Umbilical cord (tissue), 2 donors: ENCODE results near the gene CLK3. TPM values are rescaled to one million over a fixed set of nuclear protein-coding genes. Genes with fewer than 3 reads are reported as not detected.

Experiments used
- DNase-seq: peaks from one replicate; pipeline ENCODE4 v3.0.0-alpha.2; 2015; ENCODE audit warnings: low spot score
- total RNA-seq: library from RNA; depleted of rRNA; stranded (reverse); fragments of >200 nt; gene quantifications from one replicate; pipeline ENCODE4 v1.2.3, GENCODE V29; 2014; ENCODE audit warnings: low replicate concordance; ENCODE audit not compliant: insufficient read depth

CLK3 gene
- total RNA-seq, 1 donor from 2014 or later, result 55.1 TPM

GRCh38 chr15:74603026-74603788, 12.4 kb upstream of the CLK3 start:
- DNase-seq, result no peak

GRCh38 chr15:74603789-74604705, 11.6 kb upstream of the CLK3 start:
- no peak for DNase-seq

GRCh38 chr15:74604983-74605794, 10.4 kb upstream of the CLK3 start:
- DNase-seq, result no peak

GRCh38 chr15:74605795-74606150, 9.9 kb upstream of the CLK3 start:
- no peak for DNase-seq

DNA sequence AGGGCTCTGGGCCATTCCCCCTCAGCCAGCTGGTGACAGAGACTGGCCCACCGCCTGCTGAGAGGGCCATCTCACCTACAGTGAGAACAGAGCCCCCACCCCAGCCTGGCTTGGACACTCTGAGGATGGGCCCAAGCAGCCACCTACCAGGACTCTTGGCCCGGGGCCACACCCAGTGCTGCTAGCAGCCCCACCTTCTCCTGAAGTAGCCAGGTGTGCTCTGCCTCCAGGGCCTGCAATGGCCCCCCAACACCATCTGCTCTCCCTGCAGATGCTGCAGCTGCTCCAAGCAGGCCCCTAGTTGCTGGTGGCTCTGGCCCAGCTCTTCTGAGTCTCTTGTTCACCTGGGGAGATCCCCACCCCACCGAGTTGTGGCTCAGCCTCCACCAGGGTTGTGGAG, 6.8 kb upstream of the CLK3 start:
- no peak for DNase-seq

DNA sequence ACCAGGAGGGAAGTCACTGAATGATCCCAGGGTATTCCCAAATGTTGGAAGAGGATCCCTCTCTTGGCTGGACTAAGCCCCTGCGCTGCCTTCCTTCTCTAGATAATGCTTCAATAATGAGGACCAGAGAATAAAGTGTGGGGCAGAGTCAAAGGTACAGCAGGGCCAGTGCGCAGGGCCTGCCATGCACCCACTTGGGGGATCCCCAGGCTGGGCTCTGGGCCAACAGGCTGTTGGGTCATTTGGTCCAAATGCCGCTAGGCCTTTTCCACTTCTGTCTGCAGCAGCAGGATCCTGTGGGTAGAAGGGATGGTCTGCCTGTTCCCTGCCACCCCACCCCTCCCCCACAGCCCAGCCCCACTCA, 5.7 kb upstream of the CLK3 start:
- no peak for DNase-seq

- DNase-seq, result peak; percentile 73
Observed at GRCh38 chr15:74610302-74610951, 5.2 kb upstream of the CLK3 start.

- DNase-seq, result no peak
Observed at GRCh38 chr15:74611341-74611740, 4.3 kb upstream of the CLK3 start.

DNA sequence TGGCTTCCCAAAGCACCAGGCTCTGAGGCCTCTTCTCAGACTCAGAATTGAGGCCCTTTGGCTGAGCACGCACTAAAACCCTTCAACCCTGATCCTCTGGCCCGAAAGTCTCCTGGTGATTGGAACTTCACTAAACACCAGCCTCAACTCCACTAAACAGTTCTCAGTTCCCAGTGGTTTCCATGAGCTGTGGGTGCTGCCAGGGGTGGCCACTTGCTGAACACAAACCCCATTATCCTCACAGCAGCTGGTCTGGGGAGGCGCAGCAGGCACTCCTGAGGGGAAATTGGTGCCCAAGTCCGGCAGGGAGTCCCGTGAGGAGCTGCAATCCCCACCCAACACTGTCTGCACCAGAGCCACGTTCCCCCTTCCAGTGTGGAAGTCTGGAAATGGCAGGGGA, 3.8 kb upstream of the CLK3 start:
- no peak for DNase-seq

DNA sequence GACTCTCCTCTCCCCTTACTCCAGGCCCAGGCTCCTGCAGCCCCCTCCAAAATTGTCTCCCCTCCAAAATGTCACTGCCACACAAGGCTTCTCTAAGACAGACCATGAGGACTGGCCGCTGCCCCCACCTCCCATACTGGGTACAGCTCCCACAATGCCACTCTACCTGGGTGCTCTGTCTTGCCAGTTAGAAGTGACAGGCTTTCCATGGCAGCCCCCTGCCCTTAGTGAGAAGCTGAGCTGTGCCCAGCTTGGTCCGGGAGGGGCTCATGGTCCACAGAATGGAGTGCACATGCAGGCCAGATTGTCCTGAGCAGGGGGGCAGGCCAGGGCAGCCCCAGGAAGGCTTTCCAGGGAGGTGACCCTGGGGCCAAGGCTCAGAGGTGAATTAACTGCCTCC, 3.0 kb upstream of the CLK3 start:
- DNase-seq, result no peak

DNA sequence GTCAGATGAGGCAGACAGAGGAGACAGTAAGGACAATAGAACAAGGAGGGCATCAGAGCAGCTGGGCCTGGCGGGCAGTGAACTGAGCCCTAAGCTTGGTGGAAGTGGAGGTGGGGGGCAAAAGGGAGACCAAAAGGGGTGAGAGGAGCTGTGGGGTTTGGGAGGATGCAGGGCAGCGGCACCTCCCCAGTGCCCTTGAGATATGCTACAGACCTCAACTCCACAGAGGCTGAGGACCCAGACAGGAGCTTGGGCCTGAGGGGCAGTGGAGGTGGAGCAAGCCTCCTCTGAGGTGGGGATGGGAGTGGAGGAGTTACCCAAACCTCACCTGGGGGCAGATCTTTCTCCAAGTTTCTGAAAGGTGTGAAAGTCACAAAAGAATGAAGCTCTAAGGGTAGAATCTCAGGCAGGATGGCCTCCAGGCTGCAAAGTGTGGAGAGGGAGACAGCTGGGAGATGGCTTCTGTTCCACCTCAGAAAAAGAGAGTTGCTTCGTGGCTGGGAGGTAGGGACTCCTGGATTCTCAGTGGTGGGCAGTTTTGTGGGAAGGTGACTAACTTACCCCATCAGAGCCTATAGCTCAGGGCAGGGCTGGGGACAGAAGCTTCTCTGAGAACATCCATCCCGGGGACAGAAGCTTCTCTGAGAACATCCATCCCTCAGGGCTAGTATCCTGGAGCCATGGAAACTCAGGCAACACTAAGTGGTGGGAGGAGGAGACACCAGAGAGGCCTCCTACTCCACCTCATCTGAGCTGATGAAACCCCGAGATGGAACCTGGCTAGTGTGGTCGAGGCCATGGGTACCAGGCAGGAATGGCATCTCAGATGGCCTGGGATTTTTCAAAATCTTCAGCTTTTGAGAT, 2.3 kb upstream of the CLK3 start:
- DNase-seq, result no peak

DNA sequence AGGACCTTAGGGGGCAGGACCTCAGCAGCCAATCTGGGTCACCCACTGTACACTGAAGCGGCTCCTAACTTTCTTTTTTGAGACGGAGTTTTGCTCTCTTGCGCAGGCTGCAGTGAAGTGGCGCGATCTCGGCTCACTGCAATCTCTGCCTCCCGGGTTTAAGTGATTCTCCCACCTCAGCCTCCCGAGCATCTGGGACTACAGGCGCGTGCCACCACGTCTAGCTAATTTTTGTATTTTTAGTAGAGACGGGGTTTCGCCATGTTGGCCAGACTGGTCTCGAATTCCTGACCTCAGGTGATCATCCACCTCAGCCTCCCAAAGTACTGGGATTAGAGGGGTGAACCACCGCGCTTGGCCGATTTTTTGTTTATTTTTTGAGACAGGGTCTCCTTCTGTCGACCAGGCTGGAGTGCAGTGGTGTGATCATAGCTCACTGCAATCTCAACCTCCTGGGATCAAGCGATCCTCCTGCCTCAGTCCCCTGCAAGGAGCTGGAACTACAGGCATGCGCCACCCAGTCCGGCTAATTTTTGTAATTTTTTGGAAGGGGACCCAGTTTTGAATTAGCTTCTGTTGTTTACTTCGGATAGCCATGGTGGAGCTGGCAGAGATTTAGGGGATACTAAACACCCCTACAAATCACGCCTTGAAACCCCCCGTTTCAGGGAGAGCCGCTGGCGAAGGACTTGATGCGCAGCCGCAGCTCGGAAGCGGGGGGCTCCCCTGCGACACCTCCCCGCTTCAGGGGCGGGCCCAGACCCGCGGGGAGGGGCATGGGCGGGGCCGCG, 1.5 kb upstream of the CLK3 start:
- DNase-seq, result no peak

DNA sequence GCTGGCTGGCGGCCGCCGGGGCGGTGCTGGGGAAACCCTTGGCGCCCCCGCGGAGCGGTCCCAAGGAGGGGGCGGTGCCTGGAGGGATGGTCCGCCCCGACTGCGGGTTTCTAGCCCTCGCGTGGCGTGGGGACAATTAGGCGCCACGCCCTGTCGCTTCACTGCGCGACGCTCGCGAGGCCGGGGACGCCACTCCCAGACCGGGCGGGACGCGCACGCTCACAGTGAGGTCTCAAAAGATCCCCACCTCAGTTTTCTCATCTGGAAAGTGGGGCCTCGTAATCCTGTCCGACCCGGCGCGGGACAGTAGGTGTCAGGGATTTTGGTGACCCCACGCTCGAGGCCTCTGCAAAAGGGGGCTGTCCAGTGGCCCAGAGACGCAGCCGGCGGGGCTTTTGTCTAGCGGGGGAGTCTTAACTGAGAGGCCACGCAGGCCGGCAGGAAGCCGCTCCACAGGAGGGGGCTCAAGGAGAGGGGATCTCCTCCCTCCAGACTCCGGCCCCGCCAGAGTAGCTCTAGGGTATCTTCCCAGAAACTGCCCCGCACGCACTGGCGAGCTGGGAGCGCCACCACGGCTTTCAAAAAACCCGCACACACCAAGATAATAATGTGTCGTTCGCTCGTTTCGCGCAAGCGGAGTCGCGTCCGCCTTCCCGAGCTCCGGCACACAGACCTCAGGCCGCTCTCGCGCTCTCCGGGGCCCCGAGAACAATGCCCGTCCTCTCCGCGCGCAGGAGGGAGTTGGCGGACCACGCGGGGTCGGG, 710 bp upstream of the CLK3 start:
- DNase-seq, result peak; percentile 91

- peak; percentile 74 for DNase-seq
Observed at GRCh38 chr15:74616366-74616939, 817 bp downstream of the CLK3 start.

DNA sequence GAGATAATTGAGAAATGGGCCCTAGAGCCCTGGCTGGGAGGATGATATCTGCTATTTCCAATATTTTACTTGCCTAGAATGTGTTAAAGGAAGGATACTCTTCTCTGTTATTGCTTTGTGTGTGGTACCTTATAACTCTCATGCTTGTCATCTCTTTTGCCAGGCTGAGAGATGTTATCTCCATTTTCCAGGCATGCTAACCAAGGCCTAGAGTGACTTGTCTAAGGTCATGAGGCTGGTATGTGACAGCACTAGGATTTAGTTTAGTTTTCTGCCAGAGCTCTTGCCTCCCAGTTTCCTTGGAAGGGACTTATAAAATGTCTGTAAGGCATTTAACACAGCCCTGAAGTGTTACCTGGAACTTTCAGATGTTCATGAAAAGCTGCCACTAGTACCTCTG, 1.4 kb downstream of the CLK3 start:
- DNase-seq, result no peak

- DNase-seq, result no peak
Observed at GRCh38 chr15:74618841-74619596, 3.4 kb downstream of the CLK3 start.

GRCh38 chr15:74619916-74620635, 4.4 kb downstream of the CLK3 start:
- no peak for DNase-seq
